Thyroid gland (tissue), 4 donors: ENCODE data around the gene BFSP1. TPM values are rescaled to one million over a fixed set of nuclear protein-coding genes. Genes with fewer than 3 reads are reported as not detected.

ENCODE experiments used
- DNase-seq, 2 donors: peaks; one replicate each; pipeline ENCODE4 v3.0.0-alpha.2; 2019
- H3K27ac ChIP-seq, 3 donors: fragments of 200-600 bp; sonication (generic); 1 replicate in 2 of 3; 2 replicates in 1 of 3; pipeline ENCODE4 v1.5.1; 2016 to 2019; ENCODE audit warnings: mild to moderate bottlenecking in 1 of 3, moderate library complexity in 1 of 3
- H3K27me3 ChIP-seq: fragments of 200-600 bp; sonication (generic); one replicate; pipeline ENCODE4 v1.5.1; 2019
- H3K36me3 ChIP-seq, 2 donors: fragments of 200-600 bp; sonication (generic); one replicate each; pipeline ENCODE4 v1.5.1; 2016 to 2019
- H3K4me1 ChIP-seq, 2 donors: fragments of 200-600 bp; sonication (generic); one replicate each; pipeline ENCODE4 v1.5.1; 2017 to 2019
- H3K4me3 ChIP-seq, 3 donors: fragments of 200-600 bp; sonication (generic); replicated peaks in 1 of 3; 1 replicate in 2 of 3; 2 replicates in 1 of 3; pipeline ENCODE4 v1.5.1; 2016; ENCODE audit warnings: mild to moderate bottlenecking in 1 of 3
- H3K9me3 ChIP-seq: fragments of 200-600 bp; sonication (generic); one replicate; pipeline ENCODE4 v1.5.1; 2017
- POLR2A ChIP-seq, 2 donors: fragments of 450-650 bp; IDR thresholded peaks; one replicate each; pipeline ENCODE4 v1.6.1; 2017; ENCODE audit warnings: antibody characterized with exemption in 2 of 2, mild to moderate bottlenecking in 2 of 2, moderate library complexity in 1 of 2
- WGBS, 2 donors: methylation state at CpG; one replicate each; pipeline ENCODE4 v1.1.5; 2017; 5-methylcytosine and 5-hydroxymethylcytosine counted together
- intact Hi-C: fragments of 100-400 bp; cut with DNase I; formaldehyde crosslinking; loops from one replicate; pipeline ENCODE4 v1.15.1; 2023
- total RNA-seq, 4 donors: library from RNA; depleted of rRNA; stranded (reverse); fragments of >200 nt; gene quantifications; one replicate each; pipeline ENCODE4 v1.2.3, GENCODE V29; 2016
- TF ChIP-seq, protein P1 (sequence below), 6 experiments: fragments of 200-600 bp in 3 of 6; fragments of 450-650 bp in 3 of 6; sonication (generic) in 3 of 6; IDR thresholded peaks; one replicate each; pipeline ENCODE4 v1.5.1; 2016 to 2019; ENCODE audit warnings: antibody characterized with exemption in 6 of 6, mild to moderate bottlenecking in 2 of 6, inconsistent platforms in 1 of 6, moderate library complexity in 1 of 6

Gene BFSP1
- total RNA-seq, 4 donors from 2014 or later = 2.7 to 8.7 (median 4.2) TPM

DNA sequence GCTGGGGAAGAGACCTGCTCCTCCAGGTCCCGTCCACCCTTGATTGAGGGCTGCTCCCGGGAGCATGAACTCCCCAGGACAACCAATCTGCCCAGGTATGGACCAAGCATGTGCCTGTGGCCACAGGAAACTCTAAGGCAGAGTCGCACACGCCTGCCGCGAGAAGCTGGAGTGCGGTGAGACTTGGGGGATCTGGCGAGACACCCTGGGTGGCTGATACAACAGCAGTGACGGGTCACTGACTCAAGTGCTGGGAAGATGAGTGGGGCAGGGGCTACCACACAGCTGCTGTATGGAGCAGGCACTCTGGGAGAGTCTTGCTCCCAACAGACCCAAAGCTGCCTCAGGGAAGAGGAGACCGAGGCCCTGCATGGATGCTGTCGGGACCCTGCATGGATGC, 40.1 kb downstream of the BFSP1 start:
- H3K9me3 ChIP-seq = no peaks in the 10 kb centered on the region
- H3K36me3 ChIP-seq = no peaks in the 10 kb centered on the region
- no peak overlapping the region for H3K27ac ChIP-seq
- no peak for DNase-seq
- H3K4me1 ChIP-seq = no peaks in the 10 kb centered on the region
- no peak overlapping the region for H3K4me3 ChIP-seq
- intact Hi-C loops = no loop called here
- TF ChIP-seq POLR2A (IDR thresholded peaks at IDR 0.05) = no peak
- TF ChIP-seq, protein P1, sequence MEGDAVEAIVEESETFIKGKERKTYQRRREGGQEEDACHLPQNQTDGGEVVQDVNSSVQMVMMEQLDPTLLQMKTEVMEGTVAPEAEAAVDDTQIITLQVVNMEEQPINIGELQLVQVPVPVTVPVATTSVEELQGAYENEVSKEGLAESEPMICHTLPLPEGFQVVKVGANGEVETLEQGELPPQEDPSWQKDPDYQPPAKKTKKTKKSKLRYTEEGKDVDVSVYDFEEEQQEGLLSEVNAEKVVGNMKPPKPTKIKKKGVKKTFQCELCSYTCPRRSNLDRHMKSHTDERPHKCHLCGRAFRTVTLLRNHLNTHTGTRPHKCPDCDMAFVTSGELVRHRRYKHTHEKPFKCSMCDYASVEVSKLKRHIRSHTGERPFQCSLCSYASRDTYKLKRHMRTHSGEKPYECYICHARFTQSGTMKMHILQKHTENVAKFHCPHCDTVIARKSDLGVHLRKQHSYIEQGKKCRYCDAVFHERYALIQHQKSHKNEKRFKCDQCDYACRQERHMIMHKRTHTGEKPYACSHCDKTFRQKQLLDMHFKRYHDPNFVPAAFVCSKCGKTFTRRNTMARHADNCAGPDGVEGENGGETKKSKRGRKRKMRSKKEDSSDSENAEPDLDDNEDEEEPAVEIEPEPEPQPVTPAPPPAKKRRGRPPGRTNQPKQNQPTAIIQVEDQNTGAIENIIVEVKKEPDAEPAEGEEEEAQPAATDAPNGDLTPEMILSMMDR (IDR thresholded peaks at IDR 0.05) = no peak
- WGBS, 2 donors = 73 to 91% methylated on average over 11 of the region's 11 CpGs
- H3K27me3 ChIP-seq = no peaks in the 10 kb centered on the region

DNA sequence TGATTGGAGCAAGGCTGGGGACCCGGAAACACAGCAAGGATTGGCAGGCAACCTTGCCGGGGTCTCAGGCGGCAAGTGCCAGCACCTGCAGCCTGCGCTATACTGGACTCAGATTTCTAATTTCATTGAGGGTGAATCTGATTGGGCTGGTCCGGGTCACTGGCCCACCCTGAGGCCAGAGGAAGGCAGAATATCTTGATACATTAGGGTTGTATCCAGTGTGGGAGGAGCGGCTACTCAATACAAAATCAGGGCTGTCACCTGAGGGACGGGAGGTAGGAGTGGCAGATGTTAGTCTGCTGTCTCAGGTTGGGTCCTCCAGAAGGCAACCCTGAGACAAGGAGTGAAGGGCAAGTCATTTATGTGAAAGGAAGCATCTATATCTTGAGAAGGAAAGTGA, 40.7 kb downstream of the BFSP1 start:
- intact Hi-C loops = no loop called here
- Histone ChIP-seq H3K4me1 (no peaks in the 10 kb centered on the region), H3K27me3 (no peaks in the 10 kb centered on the region), H3K4me3 (no peak overlapping the region), H3K36me3 (no peaks in the 10 kb centered on the region), H3K9me3 (no peaks in the 10 kb centered on the region), H3K27ac (no peak overlapping the region)
- TF ChIP-seq, protein P1 (IDR thresholded peaks at IDR 0.05) = no peak
- no peak for TF ChIP-seq POLR2A (IDR thresholded peaks at IDR 0.05)
- 91 to 92% methylated on average over 7 of the region's 7 CpGs for WGBS, 2 donors
- DNase-seq = no peak

DNA sequence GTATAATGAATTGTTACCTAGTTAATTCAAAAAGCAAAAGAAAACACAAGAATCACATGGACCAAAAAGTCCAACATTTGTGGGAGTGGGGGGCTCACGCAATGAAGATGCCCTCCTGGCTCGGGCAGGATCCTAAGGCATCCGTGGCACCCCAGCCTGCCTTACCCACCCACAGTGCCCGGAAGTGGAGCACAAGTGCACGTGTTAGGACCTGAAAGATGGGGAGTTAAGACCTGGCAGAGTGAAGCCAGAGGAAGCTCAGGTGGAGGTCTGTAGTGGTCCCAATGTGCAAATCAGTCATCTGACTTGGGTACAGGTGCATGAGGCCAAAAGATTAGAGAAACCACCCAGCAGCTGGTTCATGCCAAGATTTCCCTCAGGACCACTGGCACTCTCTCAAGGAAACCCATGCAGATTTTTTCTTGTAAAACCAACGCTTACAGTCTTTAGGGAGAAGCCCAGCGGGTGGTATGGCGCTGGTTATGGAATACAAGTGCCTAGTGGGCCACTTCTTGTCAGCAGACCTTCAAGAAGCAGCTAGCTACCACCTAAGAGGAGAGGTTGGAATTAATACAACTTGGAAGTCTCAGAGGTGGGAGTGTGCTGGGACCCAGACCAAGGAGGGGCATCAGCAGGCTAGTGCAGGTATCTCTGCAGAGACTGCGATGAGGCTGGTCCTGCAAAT, 42.1 kb downstream of the BFSP1 start:
- Histone ChIP-seq H3K36me3 (no peaks in the 10 kb centered on the region), H3K4me1 (no peaks in the 10 kb centered on the region), H3K4me3 (no peak overlapping the region), H3K27ac (no peak overlapping the region), H3K9me3 (no peaks in the 10 kb centered on the region), H3K27me3 (no peaks in the 10 kb centered on the region)
- no peak for TF ChIP-seq POLR2A (IDR thresholded peaks at IDR 0.05)
- TF ChIP-seq, protein P1 (IDR thresholded peaks at IDR 0.05) = no peak
- intact Hi-C loops = no loop called here
- 90 to 93% methylated on average over 9 of the region's 9 CpGs for WGBS, 2 donors
- no peak for DNase-seq

DNA sequence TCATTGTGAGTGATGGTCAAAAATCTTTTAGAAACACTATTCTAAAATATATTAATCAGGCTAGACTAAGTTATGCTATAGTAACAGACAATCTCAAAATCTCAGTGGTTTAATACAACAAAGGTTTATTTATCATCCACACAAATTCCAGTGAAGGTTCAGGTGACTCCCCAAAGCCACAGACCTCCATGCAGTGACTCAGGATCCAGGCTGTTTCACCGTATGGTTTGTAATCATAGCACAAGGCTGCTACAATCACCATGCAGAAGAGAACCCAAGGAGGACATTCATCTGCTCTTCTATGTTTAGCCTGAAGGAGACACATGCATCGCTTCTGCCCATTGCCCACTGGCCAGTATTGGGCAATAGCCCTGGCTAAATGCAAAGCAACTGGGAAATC, 46.2 kb downstream of the BFSP1 start:
- Histone ChIP-seq H3K27ac (no peak overlapping the region), H3K9me3 (no peaks in the 10 kb centered on the region), H3K36me3 (no peaks in the 10 kb centered on the region), H3K4me3 (no peak overlapping the region), H3K27me3 (no peaks in the 10 kb centered on the region), H3K4me1 (no peaks in the 10 kb centered on the region)
- intact Hi-C loops = no loop called here
- no peak for DNase-seq
- WGBS, 2 donors = 96 to 98% methylated on average over 2 of the region's 2 CpGs
- no peak for TF ChIP-seq POLR2A (IDR thresholded peaks at IDR 0.05)

DNA sequence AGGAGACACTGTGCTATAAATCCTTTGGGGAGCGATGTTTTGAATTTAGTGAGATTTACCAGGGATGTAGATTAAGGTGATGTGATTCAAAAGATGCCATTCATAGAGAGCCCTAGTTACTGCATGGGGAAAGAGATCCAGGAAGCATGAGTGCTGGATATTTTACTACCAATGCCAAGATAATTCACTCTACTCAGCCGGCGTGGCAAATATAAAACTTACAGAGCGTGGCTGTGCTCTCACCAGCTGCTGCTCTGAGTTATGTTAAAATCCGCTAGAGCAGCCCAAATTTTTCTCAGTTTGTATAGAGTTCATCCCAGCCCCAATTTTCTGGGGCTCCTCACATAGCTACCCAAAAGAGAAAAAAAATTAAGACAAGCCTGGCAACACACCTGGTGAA, 48.6 kb downstream of the BFSP1 start:
- TF ChIP-seq, protein P1 (IDR thresholded peaks at IDR 0.05) = no peak
- no peak for TF ChIP-seq POLR2A (IDR thresholded peaks at IDR 0.05)
- Histone ChIP-seq H3K36me3 (no peaks in the 10 kb centered on the region), H3K27ac (no peak overlapping the region), H3K4me1 (no peaks in the 10 kb centered on the region), H3K4me3 (no peak overlapping the region), H3K27me3 (no peaks in the 10 kb centered on the region), H3K9me3 (no peaks in the 10 kb centered on the region)
- DNase-seq = no peak
- intact Hi-C loops = no loop called here
- 78 to 83% methylated on average over 5 of the region's 5 CpGs for WGBS, 2 donors
